ENCODE results near the gene SETD3.

Gene SETD3

DNA sequence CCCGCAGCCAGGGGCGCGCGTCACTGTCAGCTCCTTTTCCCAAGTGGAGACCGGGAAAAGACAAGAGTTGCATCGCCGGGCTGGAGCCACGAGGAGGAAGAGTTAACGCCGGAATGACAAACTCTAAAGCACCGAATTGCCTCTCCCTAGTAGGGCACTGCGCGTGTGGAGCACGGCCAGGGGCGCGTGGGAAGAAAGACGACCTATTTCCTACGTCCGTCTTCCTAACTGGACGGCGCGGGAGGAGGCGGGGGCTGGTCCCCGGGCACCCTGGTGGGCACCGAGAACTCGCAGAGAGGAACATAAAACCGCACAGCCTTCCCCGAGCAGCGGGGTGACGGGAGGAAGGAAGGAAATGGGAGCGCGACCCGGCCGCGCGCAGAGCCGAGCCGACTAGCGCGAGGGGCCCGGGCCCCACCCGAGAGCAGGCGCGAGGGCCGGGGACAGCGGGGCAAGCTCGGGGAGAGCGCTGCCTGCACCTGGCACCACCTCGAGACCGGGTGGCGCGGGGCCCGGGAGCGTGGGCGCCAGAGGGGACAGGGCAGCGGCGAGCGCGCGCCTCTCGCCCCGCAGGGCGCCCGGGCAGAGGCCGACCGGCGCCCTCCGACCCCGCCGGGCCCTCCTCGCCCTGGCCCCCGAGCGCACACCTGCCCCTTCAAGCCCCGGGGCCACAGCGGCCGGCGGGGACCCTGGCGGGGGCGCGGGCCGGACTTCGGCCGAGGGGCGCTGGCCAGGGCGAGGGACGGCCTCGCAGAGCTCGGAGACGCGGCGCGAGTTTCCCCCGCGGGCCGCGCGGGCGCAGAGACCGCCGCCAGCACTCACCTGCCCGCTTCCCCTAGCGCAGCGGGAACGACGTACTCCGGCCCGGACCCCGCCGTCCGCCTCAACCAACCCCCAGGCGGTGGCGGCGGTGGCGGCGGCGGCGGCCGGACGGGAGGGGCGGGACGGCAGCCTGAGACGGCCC lies at the start of gene SETD3:
Gene SETD3 (minus strand): TSS at position 954 of the 964 bp plus-strand sequence. CDS start 15,054 bp downstream, outside the sequence.
- DNase-seq, result peak; percentile 75

DNA sequence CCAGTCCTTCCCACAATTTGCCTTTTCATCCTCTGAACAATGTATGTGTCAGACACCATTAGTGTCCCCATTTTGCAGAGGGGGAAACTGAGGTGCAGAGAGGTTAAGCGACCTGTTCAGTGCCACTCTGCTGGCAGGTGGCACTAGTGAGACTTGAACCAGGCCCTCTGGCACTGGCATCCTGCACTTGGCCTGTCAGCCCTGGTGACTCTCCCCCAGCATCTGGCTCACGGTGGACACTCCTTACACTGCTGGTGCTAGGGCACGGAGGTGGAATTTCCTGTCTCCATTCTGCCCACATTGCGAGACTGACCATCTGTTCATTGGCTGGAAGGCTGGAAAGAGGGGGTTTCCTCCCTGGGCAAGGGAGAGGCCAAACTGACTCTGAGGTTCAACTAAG lies 49.2 kb upstream of the SETD3 start:
- DNase-seq, result no peak

DNA sequence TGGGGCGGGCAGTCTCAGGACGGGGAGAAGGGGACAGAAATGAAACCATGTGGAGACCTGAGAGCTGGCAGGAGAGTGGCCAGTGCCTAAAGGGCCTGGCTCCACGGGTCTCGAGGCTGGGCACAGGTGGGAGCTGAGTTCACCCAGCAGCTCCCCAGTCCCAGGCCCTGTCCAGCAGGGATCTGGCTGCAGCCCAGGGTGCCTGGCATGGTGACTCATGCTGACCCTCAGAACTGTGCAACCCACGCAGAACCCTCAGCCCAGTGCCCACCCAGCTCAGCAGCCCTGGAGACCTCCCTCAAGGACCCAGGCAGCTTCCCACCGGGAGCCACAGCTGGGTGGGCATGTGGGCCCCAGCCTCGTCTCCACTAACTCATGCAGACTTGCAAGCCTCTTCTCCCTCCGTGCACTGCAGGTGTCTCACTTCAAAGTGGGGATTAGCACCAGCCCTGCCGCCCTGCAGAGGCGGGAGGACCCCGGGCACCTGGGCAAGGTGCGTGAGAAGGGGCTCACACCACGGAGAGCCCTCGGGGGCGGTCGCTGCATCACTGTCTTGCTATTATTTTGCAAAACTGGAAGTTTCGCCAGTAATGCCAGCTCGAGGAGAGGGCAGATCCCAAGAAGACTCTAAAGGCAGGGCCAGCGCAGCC lies 46.9 kb upstream of the SETD3 start:
- no peak for DNase-seq

DNA sequence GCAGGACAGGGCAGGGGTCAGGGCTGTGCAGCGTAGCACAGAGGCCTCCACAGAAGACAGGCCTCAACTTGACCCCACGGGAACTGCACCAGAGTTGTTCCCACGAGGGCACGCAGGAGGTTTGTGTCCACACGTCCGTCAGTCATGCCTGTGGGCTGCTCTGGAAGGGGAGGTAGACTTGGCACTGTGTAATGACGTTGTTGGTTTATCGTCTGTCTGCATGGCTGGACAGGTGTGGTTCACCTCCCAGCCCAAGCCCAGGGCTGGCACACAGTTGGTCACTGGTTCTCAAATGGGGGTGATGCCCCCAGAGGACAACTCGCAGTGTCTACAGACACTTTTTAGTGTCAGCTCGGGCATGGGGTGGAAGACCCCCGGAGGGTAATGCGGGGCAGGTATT lies 46.4 kb upstream of the SETD3 start:
- no peak for DNase-seq

DNA sequence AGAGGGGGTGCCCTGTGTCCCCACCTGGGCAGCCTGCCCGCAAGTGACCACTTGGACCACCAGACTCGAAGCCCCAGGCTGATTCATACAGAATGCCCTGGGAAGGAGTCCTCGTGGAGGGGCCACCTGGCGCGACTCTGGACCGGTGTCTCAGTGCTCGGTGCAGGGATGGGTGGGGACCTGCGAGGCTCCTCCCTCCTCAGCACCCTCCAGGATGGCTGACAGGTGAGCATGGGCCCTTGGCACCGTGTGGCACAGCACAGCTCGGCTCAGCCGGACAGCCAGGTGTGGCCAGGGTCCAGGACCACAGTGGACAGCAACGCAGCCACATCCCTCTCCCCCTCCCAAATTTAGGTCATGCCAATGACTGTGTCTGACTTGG lies 45.0 kb upstream of the SETD3 start:
- no peak for DNase-seq

DNA sequence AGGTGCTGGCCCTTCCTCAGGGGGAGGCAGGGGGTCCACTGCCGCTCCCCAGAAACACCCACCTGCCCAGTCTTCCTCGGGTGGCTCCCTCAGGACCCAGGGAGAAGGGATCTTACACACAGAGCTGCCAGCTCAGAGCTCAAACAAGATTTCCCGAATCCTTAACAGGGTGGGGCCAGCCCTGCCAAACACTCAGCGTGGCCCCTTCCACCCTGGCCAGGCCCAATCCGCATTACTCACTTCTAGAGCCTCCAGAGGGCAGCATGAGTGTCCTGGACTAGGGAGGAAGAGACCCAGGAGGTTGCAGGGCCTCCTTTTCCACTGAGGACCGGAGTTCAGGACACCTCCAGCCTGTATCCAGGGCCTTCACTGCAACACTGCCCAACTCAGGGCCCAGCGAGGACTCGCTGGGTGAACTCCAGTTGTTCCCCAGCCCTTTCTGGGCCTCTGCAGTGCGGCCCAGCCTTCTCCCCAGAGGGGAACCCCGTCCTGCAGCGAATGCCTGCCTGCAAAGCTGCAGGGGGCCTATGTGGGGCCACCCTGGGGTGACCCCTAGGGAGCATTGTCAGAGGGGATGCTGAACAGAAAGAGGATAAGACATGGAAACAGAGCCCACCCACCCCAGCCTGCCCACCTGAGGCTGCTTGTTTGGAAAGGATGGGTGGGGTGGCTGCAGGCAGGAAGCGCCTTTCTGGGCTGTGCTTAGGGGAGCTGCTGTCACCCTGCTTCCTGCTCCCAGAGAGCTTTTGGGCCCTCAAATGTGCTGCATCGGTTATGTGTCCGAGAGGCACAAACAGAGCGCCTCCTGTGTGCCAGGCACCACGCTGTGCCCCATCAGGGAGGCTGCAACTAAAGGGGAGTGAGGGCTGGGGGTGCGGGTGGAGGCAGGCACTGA lies 44.4 kb upstream of the SETD3 start:
- DNase-seq, result no peak

DNA sequence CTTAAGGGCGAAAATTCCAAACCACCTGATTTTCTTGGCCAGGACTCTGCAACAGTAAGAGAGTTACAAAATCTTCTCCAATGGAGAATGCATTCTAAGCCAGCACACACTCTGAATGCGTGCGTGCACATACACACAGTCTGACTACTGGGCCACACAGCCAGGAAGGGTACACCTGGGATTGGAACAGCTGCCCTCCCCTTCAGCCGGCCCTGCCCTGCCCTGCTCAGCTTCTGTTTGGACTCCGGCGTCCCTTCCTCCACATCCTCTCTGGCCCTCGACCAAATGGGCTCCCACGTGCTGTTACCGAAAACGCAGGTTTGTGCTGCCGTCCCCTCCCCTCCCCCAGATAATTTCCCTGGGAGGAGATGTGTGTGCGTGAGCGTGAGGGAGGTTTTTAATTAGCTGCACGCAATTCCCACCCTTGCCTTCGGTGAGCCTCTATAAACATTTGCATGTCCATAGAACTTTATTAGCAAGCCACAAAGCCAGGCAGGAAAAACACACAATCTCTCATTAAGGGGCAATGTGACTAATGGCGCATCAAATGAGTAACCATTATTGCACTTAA lies 43.5 kb upstream of the SETD3 start:
- DNase-seq, result no peak

DNA sequence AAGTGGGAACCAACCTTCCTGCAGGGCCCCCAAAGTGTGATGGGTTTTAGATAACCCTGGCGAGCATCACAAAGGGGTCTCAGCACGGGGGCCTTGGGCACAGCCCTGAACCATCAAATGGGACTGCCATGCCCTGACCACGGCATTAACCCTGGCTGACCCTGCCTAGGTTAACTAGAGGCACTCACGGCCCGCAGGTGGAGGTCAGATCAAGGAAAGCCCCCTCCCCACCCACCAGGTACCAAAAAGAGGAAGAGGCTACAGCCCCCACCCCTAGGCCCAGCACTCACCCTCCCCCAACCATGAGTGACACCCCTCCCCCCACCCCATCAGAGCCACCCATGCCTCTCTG lies 43.0 kb upstream of the SETD3 start:
- no peak for DNase-seq

DNA sequence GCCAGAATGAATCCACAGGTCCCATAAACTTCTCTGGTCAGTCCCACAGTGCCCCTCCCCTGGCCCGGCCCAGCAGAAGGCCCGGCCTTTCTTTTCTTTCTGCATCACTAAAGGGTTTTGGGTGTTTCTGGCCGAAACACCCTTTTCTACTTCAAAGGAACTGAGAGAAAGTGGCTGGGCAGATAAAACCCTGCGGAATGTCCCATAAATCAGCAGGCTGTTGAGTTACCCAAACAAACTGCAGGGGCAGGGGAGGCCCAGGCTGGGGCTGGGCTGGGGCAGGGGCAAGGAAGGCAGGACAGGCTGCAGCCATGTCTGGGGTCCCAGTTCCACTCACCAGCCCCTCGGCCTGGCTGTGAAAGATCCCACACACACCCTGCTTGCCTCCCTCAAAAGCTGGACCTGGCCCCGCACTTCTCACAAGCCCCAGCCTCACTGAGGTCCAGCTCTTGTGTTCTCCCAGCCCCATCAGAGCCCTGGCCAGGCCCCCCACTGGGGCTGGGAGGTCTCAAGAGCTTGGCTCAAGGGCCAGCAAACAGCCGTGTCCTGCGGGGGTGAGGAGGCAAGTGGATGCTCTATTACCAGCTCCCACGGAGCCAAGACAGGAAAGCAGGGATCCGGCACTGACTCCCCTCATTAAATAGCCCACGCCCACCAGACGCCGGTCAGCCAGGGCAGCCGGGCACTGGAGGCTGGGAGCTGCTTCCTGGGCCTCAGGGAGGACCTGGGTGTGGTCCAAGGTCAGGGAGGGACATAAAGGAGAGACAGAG lies 42.5 kb upstream of the SETD3 start:
- DNase-seq, result no peak

DNA sequence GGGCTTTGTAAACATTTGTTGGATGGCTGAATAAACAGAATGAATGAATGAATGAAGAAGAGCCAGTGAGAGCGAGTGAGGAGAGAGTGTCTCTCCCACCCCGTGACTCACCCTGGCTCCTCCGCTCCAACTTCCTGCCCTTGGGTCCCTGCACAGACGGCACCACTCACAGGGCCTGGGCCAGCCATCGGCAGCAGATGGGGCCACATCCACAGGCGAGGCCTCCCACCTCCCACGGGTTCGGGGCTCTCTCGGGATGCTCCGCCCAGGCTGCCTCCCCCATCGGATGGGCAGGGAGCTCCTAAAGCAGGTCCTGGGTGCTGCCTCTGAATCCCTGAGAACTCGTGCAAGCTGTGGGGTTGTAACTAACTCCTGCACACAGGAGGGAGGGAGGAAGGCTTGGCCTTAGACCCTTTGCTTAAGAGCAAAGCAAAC lies 41.8 kb upstream of the SETD3 start:
- DNase-seq, result no peak

DNA sequence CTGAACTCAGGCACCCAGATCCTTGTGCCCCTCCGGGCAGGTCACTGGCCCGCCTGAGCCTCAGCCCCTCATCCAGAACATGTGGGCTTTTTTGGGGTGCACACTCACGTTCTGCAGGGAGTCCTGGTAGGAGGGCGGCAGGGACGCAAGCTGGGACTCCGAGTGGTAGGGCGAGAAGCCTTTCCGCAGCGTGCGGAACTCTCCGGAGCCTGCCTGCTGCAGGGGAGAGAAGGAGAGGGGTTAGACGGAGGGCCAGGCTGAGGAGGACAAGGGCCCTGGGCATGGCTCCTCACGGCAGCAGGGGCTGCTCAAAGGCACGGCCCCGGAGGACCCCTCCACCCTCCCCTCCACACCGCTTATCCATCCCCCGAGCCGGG lies 41.4 kb upstream of the SETD3 start:
- no peak for DNase-seq

DNA sequence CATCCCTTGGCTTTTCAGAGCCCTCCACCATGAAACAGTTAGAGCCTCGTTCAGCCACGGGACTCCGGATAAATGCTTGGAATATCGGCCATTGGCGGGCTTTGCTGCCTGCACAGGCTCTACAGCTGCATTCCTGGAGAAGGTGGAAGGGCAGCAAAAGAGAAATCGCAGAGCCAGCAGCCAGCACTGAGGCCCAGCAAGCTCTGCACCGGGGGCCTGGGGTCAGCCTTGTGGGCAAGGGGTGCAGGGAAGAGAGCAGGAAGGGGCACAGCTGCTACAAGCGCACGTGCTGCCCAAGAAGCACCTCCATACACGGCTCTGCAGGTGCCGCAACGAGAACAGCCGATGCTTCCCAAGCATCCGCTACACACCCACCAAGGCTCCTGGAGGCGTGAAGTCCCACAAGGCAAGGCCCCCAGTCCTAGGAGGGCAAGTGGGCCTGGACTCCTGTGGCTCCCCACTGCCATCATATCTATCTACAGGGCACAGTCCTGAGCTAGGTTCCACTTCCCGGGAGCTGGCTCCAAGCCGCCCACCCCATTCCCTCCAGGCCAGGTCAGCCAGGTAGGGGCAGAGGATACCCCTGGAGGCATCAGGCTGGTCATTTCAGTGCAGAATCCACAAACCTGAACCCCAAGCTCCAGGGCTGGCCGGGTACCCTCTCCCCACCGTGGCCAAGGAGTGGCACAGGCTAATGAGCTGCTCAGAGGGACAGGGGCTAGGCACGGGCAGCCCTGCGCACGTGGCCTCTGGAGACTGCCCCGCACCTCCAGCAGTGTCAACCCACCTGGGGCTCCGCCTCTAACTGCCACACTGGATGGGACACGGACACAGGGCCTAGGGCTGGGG lies 40.7 kb upstream of the SETD3 start:
- no peak for DNase-seq

DNA sequence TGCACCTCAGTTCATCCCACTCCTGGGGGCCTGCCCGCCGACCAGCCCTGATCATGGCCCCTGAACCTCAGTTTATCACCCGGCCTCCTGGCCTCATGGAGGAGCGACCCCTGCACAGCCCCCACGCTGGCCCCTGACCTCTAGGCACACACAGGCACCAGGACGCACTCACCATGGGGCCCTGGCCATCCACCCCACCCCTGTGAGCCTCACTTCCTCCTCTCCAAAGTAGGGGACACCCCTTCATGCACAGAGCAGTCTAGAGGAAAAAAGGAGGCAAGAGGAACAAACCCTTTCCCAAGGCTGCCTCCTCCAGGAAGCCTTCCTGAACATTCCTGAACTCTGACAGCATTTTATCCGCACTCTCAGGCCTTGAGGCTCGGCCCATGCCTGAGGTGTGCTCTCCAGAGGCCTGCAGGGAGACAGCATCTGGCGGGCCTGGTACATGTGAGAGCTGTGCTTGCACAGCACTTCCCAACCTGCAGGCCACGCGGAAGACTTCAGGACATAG lies 40.0 kb upstream of the SETD3 start:
- DNase-seq, result no peak

DNA sequence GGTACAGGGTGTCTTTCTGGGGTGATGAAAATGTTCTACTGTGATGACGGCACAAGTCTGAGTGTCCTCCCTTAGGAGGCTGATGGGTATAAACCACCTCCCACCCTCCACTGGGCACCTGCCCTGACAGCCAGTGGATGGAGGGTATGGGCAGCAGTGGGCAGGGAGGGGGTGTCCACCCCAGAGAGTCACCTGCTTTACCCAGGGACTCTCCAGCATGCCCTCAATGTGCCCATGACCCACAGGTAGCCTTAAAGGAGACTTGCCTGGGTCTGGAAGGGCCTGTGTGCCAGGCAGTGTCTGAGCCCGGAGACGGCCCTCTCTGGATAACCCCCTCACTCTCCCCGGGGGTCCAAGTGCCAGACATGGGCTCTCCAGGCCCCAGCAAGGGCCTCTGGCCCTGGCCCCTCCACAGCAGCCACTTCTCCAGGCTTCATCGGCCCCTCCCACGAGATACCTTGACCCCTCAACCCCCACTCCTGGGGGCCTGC lies 39.3 kb upstream of the SETD3 start:
- no peak for DNase-seq

DNA sequence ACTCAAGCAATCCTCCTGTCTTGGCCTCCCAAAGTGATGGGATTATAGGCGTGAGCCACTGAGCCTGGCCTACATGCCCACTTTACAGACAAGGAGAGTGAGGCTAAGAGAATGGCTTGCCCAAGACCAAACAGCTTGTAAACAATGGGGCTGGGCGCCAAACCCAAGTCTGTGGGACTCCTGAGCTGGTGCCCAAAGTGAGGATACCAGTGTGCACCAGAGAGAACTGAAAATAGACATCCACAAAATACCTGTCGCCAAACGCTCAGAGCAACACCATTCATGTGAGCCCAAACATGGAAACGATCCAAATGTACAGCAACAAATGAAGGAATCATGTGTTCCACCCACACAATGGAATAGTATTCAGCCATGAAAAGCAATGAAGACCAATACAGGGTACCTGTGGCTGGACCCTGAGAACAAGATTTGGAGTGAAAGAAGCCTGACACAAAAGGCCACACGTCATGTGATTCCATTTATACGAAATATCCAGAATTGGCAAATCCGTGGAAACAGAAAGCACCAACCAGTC lies 38.8 kb upstream of the SETD3 start:
- DNase-seq, result no peak

DNA sequence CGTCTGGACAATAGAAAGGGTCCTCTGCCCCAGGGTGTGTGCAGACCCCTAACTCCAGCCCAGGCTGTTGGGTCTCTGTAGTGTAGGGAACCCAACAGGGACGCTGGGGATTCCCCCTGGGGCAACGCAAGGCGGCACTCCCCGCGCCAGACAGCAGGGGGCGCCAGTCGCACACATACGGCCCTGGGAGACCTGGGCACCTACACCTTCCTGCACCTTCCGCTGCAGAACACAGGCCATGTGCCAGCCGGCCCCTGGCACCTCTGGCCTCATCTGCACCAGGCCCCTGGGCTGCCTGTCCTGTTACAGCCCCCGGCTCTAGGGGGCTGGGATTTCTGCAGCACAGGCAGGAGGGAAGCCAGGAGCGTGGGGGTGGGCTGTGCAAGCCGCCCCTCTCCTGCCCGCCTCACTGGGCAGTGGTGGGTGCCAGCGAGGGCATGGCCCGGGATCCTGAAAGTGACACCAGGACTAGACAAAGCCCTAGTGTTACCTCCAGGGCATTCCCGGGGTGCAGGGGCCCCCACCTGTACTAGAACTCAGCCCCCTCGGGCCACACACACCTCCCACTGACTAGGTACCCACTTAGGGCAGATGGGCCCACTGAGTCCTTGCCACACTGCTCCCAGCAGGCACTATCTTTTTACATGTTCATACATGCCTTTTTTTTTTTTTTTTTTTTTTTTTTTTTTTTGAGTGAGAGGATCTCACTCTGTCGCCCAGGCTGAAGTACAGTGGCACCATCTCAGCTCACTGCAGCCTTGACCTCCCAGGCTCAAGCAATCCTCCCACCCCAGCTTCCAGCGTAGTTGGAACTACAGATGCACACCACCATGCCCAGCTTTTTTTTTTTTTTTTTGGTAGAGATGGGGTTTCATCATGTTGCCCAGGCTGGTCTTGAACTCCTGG lies 38.0 kb upstream of the SETD3 start:
- DNase-seq, result peak; percentile 86

DNA sequence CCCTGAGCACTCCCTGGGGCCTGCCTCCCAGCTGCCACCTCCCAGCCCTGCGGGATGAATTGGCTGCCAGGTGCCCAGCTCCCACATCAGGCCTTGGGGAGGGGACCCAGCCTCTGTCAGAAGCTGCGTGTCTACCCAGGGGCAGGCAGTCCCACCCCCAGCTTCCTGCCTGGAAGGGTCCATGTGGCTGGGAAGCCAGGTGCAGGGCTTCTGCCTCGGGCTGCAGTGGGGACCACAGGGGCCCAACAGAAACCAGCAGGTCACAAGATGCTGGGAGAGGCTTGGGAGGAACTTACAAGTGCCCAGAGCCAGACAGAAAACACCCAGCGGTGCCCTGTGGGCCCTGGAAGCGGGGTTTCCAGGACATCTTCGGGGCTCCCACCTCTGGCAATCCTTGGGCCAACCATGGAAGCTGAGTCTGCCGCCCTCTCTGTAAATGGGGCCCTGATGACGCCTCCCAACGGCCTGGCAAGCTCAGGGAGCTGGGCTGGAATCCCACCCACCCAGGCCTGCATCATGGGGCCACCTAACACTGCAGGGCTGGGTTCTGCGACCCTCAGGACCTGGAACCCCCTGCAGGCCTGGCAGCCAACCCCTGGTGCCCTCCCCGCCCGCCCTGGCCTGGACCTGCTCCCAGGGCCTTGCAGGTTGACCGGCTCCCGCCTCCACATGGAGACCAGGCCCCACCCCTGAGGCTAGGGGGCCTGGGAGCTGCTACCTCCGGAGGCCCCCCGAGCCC lies 37.2 kb upstream of the SETD3 start:
- no peak for DNase-seq

DNA sequence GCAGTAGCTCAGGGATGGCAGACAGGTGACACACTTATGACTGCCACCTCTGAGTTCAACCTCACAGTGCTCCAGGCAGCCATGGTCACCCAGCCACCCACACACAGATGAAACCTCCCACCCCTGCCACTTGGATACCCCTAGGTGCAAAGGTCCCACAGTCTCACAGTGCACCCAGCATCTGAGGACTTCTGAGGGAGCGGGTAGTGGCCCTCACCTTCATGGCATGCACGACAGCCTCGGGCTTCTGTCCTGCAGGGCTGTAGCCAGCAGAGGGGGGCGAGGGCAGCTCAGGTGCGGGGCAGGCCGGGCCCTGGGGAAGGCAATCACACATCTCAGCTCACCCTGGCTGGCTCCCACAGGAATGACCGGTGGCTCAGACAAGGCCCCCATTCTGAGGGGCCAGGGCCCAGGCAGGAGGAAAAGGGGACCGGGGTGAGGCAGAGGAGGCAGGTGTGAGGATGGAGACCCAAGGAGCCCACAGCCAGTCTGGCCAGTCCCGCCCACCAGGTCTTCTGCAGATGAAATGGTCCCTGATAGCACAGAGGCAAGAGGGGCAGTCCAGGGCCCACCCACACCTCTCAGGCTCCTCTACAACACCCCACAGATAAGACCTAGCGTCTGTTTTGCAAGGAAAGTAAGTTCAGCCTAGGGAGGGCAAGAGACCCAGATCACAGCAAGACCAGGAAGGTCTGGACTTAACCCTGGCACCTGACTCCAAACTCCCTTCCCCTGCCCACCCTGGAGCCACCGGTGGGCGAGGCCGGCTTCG lies 36.4 kb upstream of the SETD3 start:
- no peak for DNase-seq

Measured in eye (tissue), 1 donor.